HG02885 (cell line): Measurements from ENCODE around the gene RNF227.

ENCODE experiments used
- ATAC-seq: cut with Tn5 transposase; IDR thresholded peaks from one replicate; pipeline ENCODE4 v1.9.1; 2021; ENCODE audit warnings: mild to moderate bottlenecking; ENCODE audit not compliant: unreplicated experiment, poor library complexity

Gene RNF227

GRCh38 chr17:7930841-7931631, 14.9 kb upstream of the RNF227 start:
- no peak for ATAC-seq

GRCh38 chr17:7929158-7930023, 13.3 kb upstream of the RNF227 start, which contains the start of gene KCNAB3:
Gene KCNAB3, minus strand, starts transcription at chr17:7929856. Its CDS starts 421 bp downstream, at chr17:7929435.
- ATAC-seq: no peak

GRCh38 chr17:7927596-7927995, 11.5 kb upstream of the RNF227 start:
- ATAC-seq: no peak

GRCh38 chr17:7922845-7923628, 6.9 kb upstream of the RNF227 start:
- ATAC-seq: no peak

- ATAC-seq: no peak
Measured at GRCh38 chr17:7922269-7922844, 6.3 kb upstream of the RNF227 start.

GRCh38 chr17:7916808-7917207, 719 bp upstream of the RNF227 start:
- ATAC-seq: no peak

GRCh38 chr17:7916385-7916682, 245 bp upstream of the RNF227 start:
- ATAC-seq: no peak

GRCh38 chr17:7915179-7915610, 894 bp downstream of the RNF227 start:
- no peak for ATAC-seq

GRCh38 chr17:7912927-7913524, 3.1 kb downstream of the RNF227 start:
- ATAC-seq: no peak

- no peak for ATAC-seq
Measured at GRCh38 chr17:7911116-7911515, 5.0 kb downstream of the RNF227 start.

GRCh38 chr17:7910711-7911110, 5.4 kb downstream of the RNF227 start:
- ATAC-seq: no peak

GRCh38 chr17:7910281-7910680, 5.8 kb downstream of the RNF227 start:
- no peak for ATAC-seq

GRCh38 chr17:7909089-7909488, 7.0 kb downstream of the RNF227 start:
- ATAC-seq: no peak

GRCh38 chr17:7903154-7904103, 12.7 kb downstream of the RNF227 start:
- no peak for ATAC-seq

GRCh38 chr17:7897773-7898172, 18.3 kb downstream of the RNF227 start:
- no peak for ATAC-seq

- ATAC-seq: no peak
Measured at GRCh38 chr17:7897090-7897489, 19.0 kb downstream of the RNF227 start.

- ATAC-seq: no peak
Measured at GRCh38 chr17:7894866-7895265, 21.2 kb downstream of the RNF227 start.

GRCh38 chr17:7894226-7894625, 21.9 kb downstream of the RNF227 start:
- ATAC-seq: no peak
